ENCODE results near the gene CEP57L1. TPM values are rescaled to one million over a fixed set of nuclear protein-coding genes. Genes with fewer than 3 reads are reported as not detected.

CEP57L1 gene
- total and polyA plus RNA-seq, 3 donors from 2014 or later, result 32.5 to 50.6 (median 32.7) TPM

DNA sequence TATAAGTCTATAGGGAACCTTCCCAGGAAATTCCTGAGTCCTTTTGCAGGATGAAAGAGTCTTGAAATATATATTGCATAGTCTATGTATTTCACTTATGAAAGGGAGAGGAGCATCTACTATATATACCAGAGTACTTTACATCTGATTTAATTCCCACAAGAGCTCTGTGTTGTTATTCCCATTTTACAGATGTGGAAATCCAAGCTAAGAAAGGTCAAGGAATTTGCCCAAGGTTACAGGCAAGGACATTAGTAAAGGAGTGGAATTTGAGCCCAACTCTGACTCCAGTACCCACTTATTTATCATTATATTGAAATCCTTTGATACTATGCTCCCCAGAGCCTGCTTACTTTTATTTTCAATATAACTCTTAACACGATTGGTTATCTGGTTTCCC, 3.2 kb upstream of the CEP57L1 start:
- Histone ChIP-seq H3K27me3 (no peaks in the 10 kb centered on the region), H3K4me3 (peak overlapping the region in 1 of 2 donors; percentile 89), H3K36me3 (ENCODE audit: low read depth, missing control alignments) (no peaks in the 10 kb centered on the region), H3K4me1 (peaks cover 47% of the 10 kb centered on the region), H3K27ac (no peak overlapping the region), H3K9me3 (no peaks in the 10 kb centered on the region)
- TF ChIP-seq POLR2A (IDR thresholded peaks at IDR 0.05), result no peak
- TF ChIP-seq, protein P1, sequence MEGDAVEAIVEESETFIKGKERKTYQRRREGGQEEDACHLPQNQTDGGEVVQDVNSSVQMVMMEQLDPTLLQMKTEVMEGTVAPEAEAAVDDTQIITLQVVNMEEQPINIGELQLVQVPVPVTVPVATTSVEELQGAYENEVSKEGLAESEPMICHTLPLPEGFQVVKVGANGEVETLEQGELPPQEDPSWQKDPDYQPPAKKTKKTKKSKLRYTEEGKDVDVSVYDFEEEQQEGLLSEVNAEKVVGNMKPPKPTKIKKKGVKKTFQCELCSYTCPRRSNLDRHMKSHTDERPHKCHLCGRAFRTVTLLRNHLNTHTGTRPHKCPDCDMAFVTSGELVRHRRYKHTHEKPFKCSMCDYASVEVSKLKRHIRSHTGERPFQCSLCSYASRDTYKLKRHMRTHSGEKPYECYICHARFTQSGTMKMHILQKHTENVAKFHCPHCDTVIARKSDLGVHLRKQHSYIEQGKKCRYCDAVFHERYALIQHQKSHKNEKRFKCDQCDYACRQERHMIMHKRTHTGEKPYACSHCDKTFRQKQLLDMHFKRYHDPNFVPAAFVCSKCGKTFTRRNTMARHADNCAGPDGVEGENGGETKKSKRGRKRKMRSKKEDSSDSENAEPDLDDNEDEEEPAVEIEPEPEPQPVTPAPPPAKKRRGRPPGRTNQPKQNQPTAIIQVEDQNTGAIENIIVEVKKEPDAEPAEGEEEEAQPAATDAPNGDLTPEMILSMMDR (IDR thresholded peaks at IDR 0.05), result no peak
- intact Hi-C loops (cut with DNase I; ENCODE audit: low total_unique reads), result no loop called here
- DNase-seq, result no peak
- WGBS, 2 donors, result 20 to 23% methylated on average over 1 of the region's 1 CpG

DNA sequence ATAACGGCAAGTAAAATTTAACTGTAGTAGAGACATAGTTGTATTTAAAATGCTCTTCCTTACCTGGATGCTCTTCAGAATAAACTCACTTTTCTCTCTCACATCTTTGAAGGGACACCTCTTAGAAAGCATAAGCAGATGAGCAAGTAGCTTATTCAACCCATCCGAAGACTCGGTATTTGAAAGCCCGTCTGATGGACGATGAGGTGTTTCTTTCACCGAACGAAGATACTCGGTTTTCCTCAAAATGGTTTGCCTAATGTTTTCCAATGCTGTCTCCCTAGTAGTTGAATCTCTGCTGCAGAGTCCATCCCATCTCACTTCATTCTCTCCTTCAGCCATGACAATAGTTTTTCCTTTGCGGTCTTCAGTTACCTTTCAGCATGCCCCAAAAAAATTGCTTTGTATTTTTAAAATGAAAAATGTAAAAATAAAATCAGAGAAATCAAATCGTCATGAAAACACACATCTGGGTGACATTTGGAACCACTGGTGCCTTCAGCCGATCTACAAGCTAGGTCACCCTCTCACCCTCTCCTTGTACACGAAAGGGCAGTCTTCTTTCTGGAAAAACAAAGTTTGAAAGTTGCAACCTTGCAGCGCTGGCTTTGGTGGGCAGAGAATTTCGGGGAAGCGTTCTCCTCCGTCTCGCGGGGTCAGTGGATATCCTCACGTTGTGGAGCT, 1.4 kb upstream of the CEP57L1 start:
- Histone ChIP-seq H3K27me3 (no peaks in the 10 kb centered on the region), H3K4me3 (peak overlapping the region; percentile 70 to 89), H3K27ac (peak overlapping the region; percentile 96 to 98), H3K4me1 (peaks cover 34% of the 10 kb centered on the region), H3K36me3 (ENCODE audit: low read depth, missing control alignments) (no peaks in the 10 kb centered on the region), H3K9me3 (no peaks in the 10 kb centered on the region)
- no peak for DNase-seq
- intact Hi-C loops (cut with DNase I; ENCODE audit: low total_unique reads), result no loop called here
- 0 to 1% methylated on average over 19 of the region's 19 CpGs for WGBS, 2 donors
- TF ChIP-seq, protein P1 (IDR thresholded peaks at IDR 0.05), result no peak
- TF ChIP-seq POLR2A (IDR thresholded peaks at IDR 0.05), result no peak

DNA sequence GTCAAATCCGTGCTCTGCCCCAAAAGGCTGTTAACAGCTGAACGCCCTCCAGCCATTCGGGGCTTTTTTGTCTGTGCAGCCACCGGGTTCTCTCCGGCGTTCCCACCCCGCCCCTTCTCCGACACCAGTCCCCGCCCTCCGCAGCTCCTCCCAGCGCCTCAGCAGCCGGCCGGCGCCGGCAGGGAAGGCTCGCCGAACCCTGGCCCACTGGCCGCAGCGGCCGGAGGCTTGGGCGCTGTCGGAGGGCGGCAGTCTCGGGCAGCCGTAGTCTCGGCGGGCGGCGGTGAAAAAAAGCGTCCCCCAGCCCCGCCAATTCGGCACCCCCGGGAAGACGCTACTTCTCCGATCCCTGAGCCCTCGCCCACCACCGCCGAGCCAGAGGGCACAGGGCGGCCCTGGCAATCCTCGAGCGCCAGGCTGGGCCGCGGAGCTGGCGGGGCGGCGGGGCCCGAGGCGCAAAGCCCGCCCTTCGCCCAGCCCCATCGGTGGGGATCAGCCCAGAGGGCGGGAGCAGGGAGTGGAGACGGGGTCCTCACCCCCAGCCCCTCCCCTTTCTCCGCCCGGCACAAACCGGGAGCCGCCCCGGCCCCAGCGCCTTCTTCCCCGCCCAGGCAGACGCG, 781 bp upstream of the CEP57L1 start, which contains the start of gene SESN1:
SESN1 (minus strand) TSS at position 431 of the 620 bp plus-strand sequence. CDS start 773 bp downstream, outside the sequence.
- no peaks in the 10 kb centered on the region for H3K36me3 ChIP-seq (ENCODE audit: low read depth, missing control alignments)
- peaks cover 31% of the 10 kb centered on the region for H3K4me1 ChIP-seq
- peak within 1 kb of the TSS; percentile 96 to 98 for H3K27ac ChIP-seq
- intact Hi-C loops (cut with DNase I; ENCODE audit: low total_unique reads), result no loop called here
- WGBS, 2 donors, result 0 to 1% methylated on average over 7 to 62 of the region's 62 CpGs
- peak; percentile 96 for DNase-seq
- H3K27me3 ChIP-seq, result no peaks in the 10 kb centered on the region
- no peaks in the 10 kb centered on the region for H3K9me3 ChIP-seq
- H3K4me3 ChIP-seq, result peak within 1 kb of the TSS; percentile 70 to 89
- peak; percentile 27 for TF ChIP-seq POLR2A (IDR thresholded peaks at IDR 0.05)
- TF ChIP-seq, protein P1 (IDR thresholded peaks at IDR 0.05), result no peak

DNA sequence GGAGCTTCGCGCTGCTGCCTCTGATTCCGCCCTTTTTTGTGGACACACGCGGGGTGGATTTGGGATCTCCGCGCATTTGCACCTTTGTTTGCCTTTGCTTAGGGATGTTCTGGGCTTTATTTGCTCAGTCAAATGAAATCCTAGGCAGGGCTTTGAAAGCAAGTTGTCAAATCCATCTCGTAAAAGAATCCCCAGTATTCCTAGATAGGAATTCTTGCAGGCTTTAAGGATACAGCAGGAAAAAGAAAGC, 453 bp downstream of the CEP57L1 start:
- H3K27me3 ChIP-seq, result no peaks in the 10 kb centered on the region
- DNase-seq, result no peak
- H3K4me3 ChIP-seq, result peak overlapping the region; percentile 70 to 89
- TF ChIP-seq, protein P1 (IDR thresholded peaks at IDR 0.05), result no peak
- no peak for TF ChIP-seq POLR2A (IDR thresholded peaks at IDR 0.05)
- H3K36me3 ChIP-seq (ENCODE audit: low read depth, missing control alignments), result no peaks in the 10 kb centered on the region
- H3K9me3 ChIP-seq, result no peaks in the 10 kb centered on the region
- WGBS, 2 donors, result 0 to 1% methylated on average over 8 of the region's 8 CpGs
- H3K4me1 ChIP-seq, result peaks cover 22% of the 10 kb centered on the region
- intact Hi-C loops (cut with DNase I; ENCODE audit: low total_unique reads), result no loop called here
- H3K27ac ChIP-seq, result peak overlapping the region; percentile 96 to 98
